CD4-positive, alpha-beta memory T cell (primary cell): ENCODE measurements around the gene SLC9A9. TPM values are rescaled to one million over a fixed set of nuclear protein-coding genes. Genes with fewer than 3 reads are reported as not detected.

Experiments
- CTCF ChIA-PET: fragments of 350-600 bp; sonication (Branson Sonifier 250); formaldehyde crosslinking; loops from one replicate; lab custom pipeline; 2021; ENCODE audit warnings: inconsistent platforms; ENCODE audit not compliant: partially characterized antibody; lab: Charles Lee
- POLR2A ChIA-PET: fragments of 350-600 bp; sonication (Branson Sonifier 250); formaldehyde crosslinking; loops from one replicate; lab custom pipeline; 2021; ENCODE audit not compliant: partially characterized antibody; lab: Charles Lee
- DNase-seq, 5 donors: peaks; one replicate each; pipeline versions ENCODE4 v3.0.0 to v3.0.0-alpha.2; 2020 to 2022; ENCODE audit warnings: mixed read lengths in 1 of 5
- H3K27ac ChIP-seq: one replicate; pipeline ENCODE4 v1.7.0; 2013; ENCODE audit warnings: low read depth, low read length
- H3K27me3 ChIP-seq: 2 replicates; pipeline ENCODE4 v1.7.0; 2013; ENCODE audit warnings: mild to moderate bottlenecking, low read length, moderate library complexity; ENCODE audit not compliant: insufficient read depth
- H3K36me3 ChIP-seq: 2 replicates; pipeline ENCODE4 v1.7.0; 2013; ENCODE audit warnings: mild to moderate bottlenecking, low read length, moderate library complexity; ENCODE audit not compliant: insufficient read depth
- H3K4me1 ChIP-seq: 2 replicates; pipeline ENCODE4 v1.7.0; 2013; ENCODE audit warnings: mild to moderate bottlenecking, low read length, moderate library complexity; ENCODE audit not compliant: insufficient read depth
- H3K4me3 ChIP-seq, 2 donors: one replicate each; pipeline ENCODE4 v1.7.0; 2013; ENCODE audit warnings: low read length in 2 of 2, mild to moderate bottlenecking in 1 of 2
- H3K9me3 ChIP-seq, 2 donors: one replicate each; pipeline ENCODE4 v1.7.0; 2013; ENCODE audit warnings: low read length in 2 of 2, control low read depth in 1 of 2; ENCODE audit not compliant: control insufficient read depth in 1 of 2
- H3K27ac Mint-ChIP-seq, 7 donors: one replicate each; pipeline ENCODE4 v1.8.0; 2020 to 2021; ENCODE audit warnings: mixed read lengths in 7 of 7, mild to moderate bottlenecking in 6 of 7, inconsistent platforms in 3 of 7, moderate library complexity in 3 of 7
- H3K27me3 Mint-ChIP-seq, 2 donors: one replicate each; pipeline ENCODE4 v1.8.0; 2020 to 2021; ENCODE audit warnings: mixed read lengths in 2 of 2
- H3K36me3 Mint-ChIP-seq, 2 donors: one replicate each; pipeline ENCODE4 v1.8.0; 2020 to 2021; ENCODE audit warnings: mixed read lengths in 2 of 2, inconsistent platforms in 1 of 2, mild to moderate bottlenecking in 1 of 2
- H3K4me1 Mint-ChIP-seq, 4 donors: one replicate each; pipeline ENCODE4 v1.8.0; 2020 to 2021; ENCODE audit warnings: mixed read lengths in 4 of 4, mild to moderate bottlenecking in 1 of 4
- H3K4me3 Mint-ChIP-seq, 8 donors: one replicate each; pipeline ENCODE4 v1.8.0; 2020 to 2021; ENCODE audit warnings: mixed read lengths in 8 of 8, mild to moderate bottlenecking in 7 of 8, moderate library complexity in 6 of 8, inconsistent platforms in 3 of 8
- H3K9me3 Mint-ChIP-seq, 8 donors: one replicate each; pipeline ENCODE4 v1.8.0; 2020 to 2021; ENCODE audit warnings: mixed read lengths in 8 of 8, mild to moderate bottlenecking in 5 of 8, inconsistent platforms in 3 of 8, moderate library complexity in 1 of 8
- intact Hi-C: fragments of 100-400 bp; cut with micrococcal nuclease; formaldehyde crosslinking; loops from one replicate; pipeline ENCODE4 v1.15.1; 2023
- polyA plus RNA-seq, 2 donors: library from polyadenylated mRNA; unstranded; fragments of 300-500 nt; fragmentation: Illumina TruSeq; gene quantifications; one replicate each; pipeline ENCODE4 v1.2.3, GENCODE V29; 2021
- total RNA-seq, 2 experiments: library from RNA; stranded (reverse); gene quantifications; one replicate each; pipeline ENCODE4 v1.2.3, GENCODE V29; 2021

The SLC9A9 gene
- total and polyA plus RNA-seq, 4 experiments from 2014 or later: 30.8 to 35.5 (median 34.4) TPM

DNA sequence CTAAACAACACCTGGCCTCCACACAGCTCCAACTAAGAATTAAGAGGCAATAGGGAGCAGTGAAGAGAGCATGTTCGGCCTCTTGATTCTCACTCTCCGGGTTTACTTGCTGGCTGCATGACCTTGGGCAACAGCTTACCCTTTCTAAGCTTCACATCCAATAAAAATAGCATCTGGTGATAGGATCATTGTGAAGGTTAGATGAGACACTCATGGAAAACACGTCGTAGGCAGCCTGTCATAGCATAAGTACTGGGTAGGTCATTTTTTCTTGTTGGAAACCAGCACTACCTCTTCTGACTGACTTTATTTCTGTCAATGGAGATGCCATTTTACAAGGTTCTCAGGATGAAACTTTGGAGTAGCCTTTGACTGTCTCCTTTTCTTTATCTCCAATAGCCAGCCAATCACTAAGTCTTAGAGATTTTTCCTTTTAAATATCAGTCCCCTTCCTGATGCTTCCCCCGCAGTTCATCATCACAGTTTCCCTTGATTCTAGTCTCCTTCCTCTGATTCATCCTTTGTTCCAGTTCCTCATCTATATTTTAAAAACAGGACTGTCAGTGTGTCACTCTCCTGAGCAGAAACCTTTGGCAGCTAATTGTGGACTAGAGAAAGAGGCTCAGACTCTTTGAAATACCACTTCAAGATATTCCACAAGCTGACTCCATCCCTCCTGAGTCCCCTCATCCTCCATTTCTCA lies 271.5 kb downstream of the SLC9A9 start:
- no peaks in the 10 kb centered on the region for H3K36me3 ChIP-seq
- Mint-ChIP-seq H3K27me3 (no peaks in the 10 kb centered on the region), H3K27ac (no peak overlapping the region), H3K4me3 (no peak overlapping the region), H3K4me1 (no peaks in the 10 kb centered on the region), H3K9me3 (peaks cover 0 to 2% (median 0%) of the 10 kb centered on the region in 8 donors), H3K36me3 (peaks cover 50 to 63% of the 10 kb centered on the region in 2 donors)
- intact Hi-C loops: no loop called here
- no peak for DNase-seq
- no peak overlapping the region for H3K27ac ChIP-seq
- POLR2A ChIA-PET: no interaction called here
- H3K4me3 ChIP-seq: no peak overlapping the region
- no peaks in the 10 kb centered on the region for H3K9me3 ChIP-seq
- CTCF ChIA-PET: interaction anchor here (1.0 kb wide), 1 partner anchor 10 kb away, joined by 3 read pairs; no protein-coding TSS in a partner anchor
- H3K4me1 ChIP-seq: no peaks in the 10 kb centered on the region
- H3K27me3 ChIP-seq: no peaks in the 10 kb centered on the region

DNA sequence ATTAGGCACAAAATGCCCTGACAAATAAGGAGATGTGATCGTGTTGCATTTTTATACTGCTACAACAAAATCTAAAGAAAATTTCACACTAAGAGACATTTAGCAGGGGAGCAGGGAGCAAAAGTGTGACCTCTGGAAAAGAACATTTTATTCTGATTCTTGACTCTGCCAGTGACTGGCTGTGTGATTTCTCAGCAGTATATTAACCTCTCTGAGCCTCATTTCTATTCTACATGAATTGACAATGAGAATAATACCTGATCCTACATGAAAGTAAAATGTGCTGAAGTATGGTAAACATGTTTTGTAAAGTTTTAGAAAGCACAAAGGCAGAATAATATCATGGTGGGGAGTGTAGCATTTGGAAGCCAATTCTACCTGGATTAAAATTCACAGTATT lies 273.3 kb downstream of the SLC9A9 start:
- POLR2A ChIA-PET: no interaction called here
- H3K4me1 ChIP-seq: no peaks in the 10 kb centered on the region
- no peaks in the 10 kb centered on the region for H3K27me3 ChIP-seq
- H3K4me3 ChIP-seq: no peak overlapping the region
- H3K36me3 ChIP-seq: no peaks in the 10 kb centered on the region
- Mint-ChIP-seq H3K27me3 (no peaks in the 10 kb centered on the region), H3K36me3 (peaks cover 48 to 63% of the 10 kb centered on the region in 2 donors), H3K4me1 (no peaks in the 10 kb centered on the region), H3K27ac (no peak overlapping the region), H3K9me3 (peaks cover 0 to 2% (median 0%) of the 10 kb centered on the region in 8 donors), H3K4me3 (no peak overlapping the region)
- intact Hi-C loops: no loop called here
- H3K27ac ChIP-seq: no peak overlapping the region
- DNase-seq: no peak
- CTCF ChIA-PET: no interaction called here
- no peaks in the 10 kb centered on the region for H3K9me3 ChIP-seq

DNA sequence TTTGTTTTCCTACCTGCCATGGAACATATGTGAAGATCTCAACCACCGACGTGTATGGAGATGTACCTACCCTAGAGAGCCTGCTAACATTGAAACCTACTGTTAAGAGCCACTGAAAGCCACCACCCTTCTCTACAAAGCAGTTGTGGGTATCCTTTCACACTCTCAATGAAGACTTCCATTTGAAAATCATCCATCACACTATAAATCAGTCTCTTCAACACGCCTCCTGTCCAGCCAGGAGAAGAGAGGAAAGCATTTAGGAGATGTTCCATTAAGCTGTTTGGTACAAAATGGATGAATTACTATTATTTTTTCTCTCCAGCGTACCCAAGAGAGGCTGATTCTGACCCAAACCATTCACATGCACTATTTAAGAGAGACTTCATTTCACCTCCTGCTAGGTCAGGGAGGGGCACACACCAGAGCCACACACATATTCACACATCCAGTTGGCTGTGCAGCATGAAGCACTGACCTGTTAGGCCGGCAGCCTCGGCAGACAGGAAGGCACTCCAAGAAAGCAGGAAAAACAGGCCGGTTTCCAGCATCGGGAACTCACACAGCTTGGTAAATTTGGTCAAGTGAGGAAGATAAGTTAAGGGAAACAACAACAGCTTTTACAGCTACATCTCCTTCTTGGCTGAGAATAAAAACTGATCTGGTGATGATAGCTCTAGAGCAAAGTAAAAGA lies 274.5 kb downstream of the SLC9A9 start:
- no peaks in the 10 kb centered on the region for H3K4me1 Mint-ChIP-seq
- Histone ChIP-seq H3K4me3 (no peak overlapping the region), H3K27ac (no peak overlapping the region), H3K36me3 (no peaks in the 10 kb centered on the region), H3K27me3 (no peaks in the 10 kb centered on the region), H3K4me1 (no peaks in the 10 kb centered on the region), H3K9me3 (no peaks in the 10 kb centered on the region)
- ChIA-PET CTCF (interaction anchor here (0.9 kb wide), 1 partner anchor 8 kb away, joined by 3 read pairs; no protein-coding TSS in a partner anchor), POLR2A (no interaction called here)
- peaks cover 45 to 66% of the 10 kb centered on the region in 2 donors for H3K36me3 Mint-ChIP-seq
- intact Hi-C loops: no loop called here
- no peaks in the 10 kb centered on the region for H3K27me3 Mint-ChIP-seq
- no peak overlapping the region for H3K4me3 Mint-ChIP-seq
- DNase-seq: no peak
- peaks cover 0 to 2% (median 0%) of the 10 kb centered on the region in 8 donors for H3K9me3 Mint-ChIP-seq
- peak overlapping the region in 1 of 7 donors; percentile 19 for H3K27ac Mint-ChIP-seq

DNA sequence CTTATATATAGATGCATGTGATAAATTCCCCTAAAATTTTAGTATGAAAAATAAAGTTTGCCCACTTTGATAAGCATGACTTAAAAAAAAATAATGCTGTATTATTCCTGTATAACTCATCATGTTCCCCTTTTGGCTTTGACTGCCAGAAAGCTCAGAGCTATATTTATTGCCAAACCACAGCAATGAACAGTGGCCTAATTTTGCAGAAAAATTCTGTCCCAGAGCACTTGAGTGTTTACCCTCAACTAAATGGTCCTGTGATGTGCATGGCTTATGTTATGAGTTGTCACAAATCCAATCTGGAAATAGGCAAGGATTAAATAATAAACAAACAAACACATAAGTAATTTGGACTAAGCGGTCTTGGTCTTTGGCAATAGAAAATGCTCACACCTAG lies 276.7 kb downstream of the SLC9A9 start:
- H3K36me3 Mint-ChIP-seq: peaks cover 29 to 49% of the 10 kb centered on the region in 2 donors
- peaks cover 0 to 2% (median 0%) of the 10 kb centered on the region in 8 donors for H3K9me3 Mint-ChIP-seq
- no peak overlapping the region for H3K4me3 Mint-ChIP-seq
- ChIA-PET CTCF (interaction anchor here (0.6 kb wide), 1 partner anchor 751 kb away, joined by 3 read pairs; no protein-coding TSS in a partner anchor), POLR2A (no interaction called here)
- H3K27me3 Mint-ChIP-seq: no peaks in the 10 kb centered on the region
- H3K27me3 ChIP-seq: no peaks in the 10 kb centered on the region
- no peaks in the 10 kb centered on the region for H3K9me3 ChIP-seq
- intact Hi-C loops: no loop called here
- no peak for DNase-seq
- peaks cover 0 to 2% (median 0%) of the 10 kb centered on the region in 4 donors for H3K4me1 Mint-ChIP-seq
- H3K27ac Mint-ChIP-seq: no peak overlapping the region
- no peak overlapping the region for H3K4me3 ChIP-seq
- H3K36me3 ChIP-seq: no peaks in the 10 kb centered on the region
- no peaks in the 10 kb centered on the region for H3K4me1 ChIP-seq
- H3K27ac ChIP-seq: no peak overlapping the region

DNA sequence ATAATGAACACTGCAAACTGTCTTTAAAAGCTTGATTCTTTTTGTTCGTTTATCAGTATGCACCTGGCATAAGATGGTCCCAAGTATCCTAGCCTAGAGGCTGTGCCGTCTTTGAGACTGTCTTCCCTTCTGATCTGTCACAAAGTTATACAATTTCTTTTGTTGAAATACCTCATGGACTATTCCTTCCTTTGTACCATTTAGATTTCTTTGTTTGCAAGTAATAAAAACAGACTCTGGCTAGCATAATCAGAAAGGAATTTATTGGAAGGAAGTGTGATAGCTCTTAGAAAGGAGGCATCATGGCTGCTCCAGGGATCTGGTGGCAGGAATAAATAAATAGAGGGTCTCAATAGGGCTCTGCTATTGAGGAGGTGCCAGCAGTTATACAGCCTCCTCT lies 280.4 kb downstream of the SLC9A9 start:
- intact Hi-C loops: no loop called here
- no peaks in the 10 kb centered on the region for H3K36me3 ChIP-seq
- no peaks in the 10 kb centered on the region for H3K9me3 ChIP-seq
- no peak overlapping the region for H3K4me3 ChIP-seq
- H3K4me1 Mint-ChIP-seq: peaks cover 0 to 2% (median 0%) of the 10 kb centered on the region in 4 donors
- H3K27me3 Mint-ChIP-seq: no peaks in the 10 kb centered on the region
- POLR2A ChIA-PET: no interaction called here
- H3K27ac Mint-ChIP-seq: peak overlapping the region in 1 of 7 donors; percentile 57
- no peaks in the 10 kb centered on the region for H3K27me3 ChIP-seq
- peaks cover 0 to 3% (median 0%) of the 10 kb centered on the region in 8 donors for H3K9me3 Mint-ChIP-seq
- no peak overlapping the region for H3K4me3 Mint-ChIP-seq
- no peaks in the 10 kb centered on the region for H3K4me1 ChIP-seq
- no peak for DNase-seq
- peaks cover 7 to 42% of the 10 kb centered on the region in 2 donors for H3K36me3 Mint-ChIP-seq
- CTCF ChIA-PET: no interaction called here
- H3K27ac ChIP-seq: no peak overlapping the region

DNA sequence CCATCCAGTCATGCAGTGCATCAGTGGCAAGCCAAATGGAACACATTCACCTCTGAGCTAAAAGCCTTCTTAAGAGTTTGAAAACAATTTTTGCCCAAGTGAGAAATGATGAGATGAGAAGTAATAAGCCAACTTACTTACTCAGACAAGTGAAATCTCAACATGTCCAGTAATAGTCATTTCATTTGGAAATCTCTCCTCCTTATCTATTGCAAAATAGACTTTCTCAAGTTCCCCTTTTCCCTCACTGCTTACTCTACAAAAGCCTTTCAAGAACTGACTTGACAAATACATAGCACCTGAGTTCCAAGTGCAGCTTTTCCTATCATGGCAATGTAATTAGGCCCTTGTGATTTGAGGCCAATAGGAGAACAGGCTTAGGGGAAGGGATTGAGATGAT lies 282.3 kb downstream of the SLC9A9 start:
- intact Hi-C loops: no loop called here
- no peak for DNase-seq
- Histone ChIP-seq H3K9me3 (no peaks in the 10 kb centered on the region), H3K4me3 (no peak overlapping the region), H3K27me3 (no peaks in the 10 kb centered on the region), H3K4me1 (no peaks in the 10 kb centered on the region), H3K36me3 (no peaks in the 10 kb centered on the region), H3K27ac (no peak overlapping the region)
- POLR2A ChIA-PET: no interaction called here
- no peaks in the 10 kb centered on the region for H3K27me3 Mint-ChIP-seq
- CTCF ChIA-PET: interaction anchor here (1.1 kb wide), 1 partner anchor 8 kb away, joined by 3 read pairs; no protein-coding TSS in a partner anchor
- H3K9me3 Mint-ChIP-seq: peaks cover 0 to 3% (median 0%) of the 10 kb centered on the region in 8 donors
- H3K27ac Mint-ChIP-seq: no peak overlapping the region
- H3K4me1 Mint-ChIP-seq: peaks cover 0 to 2% (median 0%) of the 10 kb centered on the region in 4 donors
- H3K36me3 Mint-ChIP-seq: peaks cover 4 to 46% of the 10 kb centered on the region in 2 donors
- H3K4me3 Mint-ChIP-seq: no peak overlapping the region

DNA sequence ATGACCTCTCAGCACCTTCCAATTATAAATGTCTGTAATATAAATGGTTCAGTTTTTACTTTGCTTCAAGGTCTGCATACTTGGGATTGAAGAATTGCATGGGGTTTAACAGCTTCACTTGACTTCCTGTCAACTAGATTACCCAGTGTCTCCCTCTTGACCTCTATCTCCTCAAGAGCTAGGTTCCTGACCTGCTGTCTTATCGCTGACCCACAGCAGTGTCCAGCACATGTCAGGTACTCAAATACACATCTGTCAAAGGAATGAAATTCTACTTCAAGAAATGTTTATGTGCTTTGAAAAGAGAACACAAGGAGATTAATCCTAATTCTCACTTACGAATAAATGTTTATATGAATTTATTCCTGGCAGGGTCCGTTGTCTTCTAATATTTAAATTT lies 284.5 kb downstream of the SLC9A9 start:
- H3K27me3 Mint-ChIP-seq: no peaks in the 10 kb centered on the region
- no peak overlapping the region for H3K4me3 ChIP-seq
- POLR2A ChIA-PET: no interaction called here
- H3K27me3 ChIP-seq: no peaks in the 10 kb centered on the region
- H3K9me3 Mint-ChIP-seq: peaks cover 0 to 11% (median 5%) of the 10 kb centered on the region in 8 donors
- DNase-seq: no peak
- no peak overlapping the region for H3K27ac Mint-ChIP-seq
- H3K36me3 Mint-ChIP-seq: peaks cover 10 to 40% of the 10 kb centered on the region in 2 donors
- no peaks in the 10 kb centered on the region for H3K36me3 ChIP-seq
- no peaks in the 10 kb centered on the region for H3K9me3 ChIP-seq
- CTCF ChIA-PET: no interaction called here
- H3K27ac ChIP-seq: no peak overlapping the region
- intact Hi-C loops: no loop called here
- peaks cover 0 to 2% (median 0%) of the 10 kb centered on the region in 4 donors for H3K4me1 Mint-ChIP-seq
- H3K4me1 ChIP-seq: no peaks in the 10 kb centered on the region
- no peak overlapping the region for H3K4me3 Mint-ChIP-seq
